Measurements from ENCODE around the gene ZSCAN22.
"Not testable (repeated sequence)": the region's sequence is repeated elsewhere in the genome, so short reads cannot be mapped to it uniquely, and the experiment has no call there.

ZSCAN22 gene

DNA sequence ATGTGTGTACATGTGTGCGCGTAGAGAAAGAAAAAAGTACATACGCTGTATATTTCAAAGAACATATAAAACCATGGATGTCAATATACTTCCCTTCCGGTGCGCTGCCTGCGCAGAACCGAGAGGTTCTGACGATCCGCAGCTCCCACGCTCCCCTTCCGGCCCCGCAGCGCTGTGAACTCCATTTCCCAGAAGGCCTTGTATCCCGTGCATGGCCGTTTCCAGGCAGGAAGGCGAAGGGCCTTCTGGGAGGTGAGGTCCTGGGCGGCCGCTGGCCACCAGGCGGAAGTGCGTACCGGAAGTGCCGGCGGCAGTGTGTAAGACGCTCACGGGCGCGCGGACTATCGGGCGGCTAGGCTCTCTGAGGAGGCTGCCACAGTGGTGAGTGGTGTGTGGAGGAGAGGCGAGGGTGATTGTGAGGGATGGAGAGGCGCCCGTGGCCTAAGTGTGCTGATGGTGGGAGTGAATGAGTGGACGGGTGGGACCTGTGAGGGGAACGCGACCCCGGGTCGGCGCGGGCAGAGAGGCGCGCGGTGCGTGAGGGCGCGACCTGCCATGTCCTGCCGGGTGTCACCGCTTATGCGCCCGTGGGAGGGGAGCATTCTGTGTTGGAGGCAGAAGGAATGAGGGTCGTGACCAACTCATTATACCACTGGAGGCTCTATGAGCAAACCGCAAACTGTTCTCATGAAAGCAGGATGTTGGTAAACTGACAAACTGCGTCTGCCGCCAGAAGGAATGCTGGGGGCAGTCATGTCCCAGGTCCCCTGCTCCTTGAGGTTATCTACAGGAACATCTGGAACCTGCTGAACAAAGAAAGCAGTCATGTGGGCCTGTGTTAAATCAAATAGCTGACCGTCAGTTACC is 21.5 kb upstream of the ZSCAN22 start, which contains the start of gene ERVK3-1:
TSS of gene ERVK3-1 (plus strand) at position 313 of the 867 bp plus-strand sequence. CDS start 6,792 bp downstream, outside the sequence.
- H3K4me3 ChIP-seq (ENCODE audit: low read length): peak within 1 kb of the TSS; percentile 95
- DNase-seq (ENCODE audit: low read depth): peak; percentile 89
- TF ChIP-seq, protein P1, sequence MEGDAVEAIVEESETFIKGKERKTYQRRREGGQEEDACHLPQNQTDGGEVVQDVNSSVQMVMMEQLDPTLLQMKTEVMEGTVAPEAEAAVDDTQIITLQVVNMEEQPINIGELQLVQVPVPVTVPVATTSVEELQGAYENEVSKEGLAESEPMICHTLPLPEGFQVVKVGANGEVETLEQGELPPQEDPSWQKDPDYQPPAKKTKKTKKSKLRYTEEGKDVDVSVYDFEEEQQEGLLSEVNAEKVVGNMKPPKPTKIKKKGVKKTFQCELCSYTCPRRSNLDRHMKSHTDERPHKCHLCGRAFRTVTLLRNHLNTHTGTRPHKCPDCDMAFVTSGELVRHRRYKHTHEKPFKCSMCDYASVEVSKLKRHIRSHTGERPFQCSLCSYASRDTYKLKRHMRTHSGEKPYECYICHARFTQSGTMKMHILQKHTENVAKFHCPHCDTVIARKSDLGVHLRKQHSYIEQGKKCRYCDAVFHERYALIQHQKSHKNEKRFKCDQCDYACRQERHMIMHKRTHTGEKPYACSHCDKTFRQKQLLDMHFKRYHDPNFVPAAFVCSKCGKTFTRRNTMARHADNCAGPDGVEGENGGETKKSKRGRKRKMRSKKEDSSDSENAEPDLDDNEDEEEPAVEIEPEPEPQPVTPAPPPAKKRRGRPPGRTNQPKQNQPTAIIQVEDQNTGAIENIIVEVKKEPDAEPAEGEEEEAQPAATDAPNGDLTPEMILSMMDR (conservative IDR thresholded peaks at IDR 0.05; ENCODE audit: low read depth, low read length): no peak

DNA sequence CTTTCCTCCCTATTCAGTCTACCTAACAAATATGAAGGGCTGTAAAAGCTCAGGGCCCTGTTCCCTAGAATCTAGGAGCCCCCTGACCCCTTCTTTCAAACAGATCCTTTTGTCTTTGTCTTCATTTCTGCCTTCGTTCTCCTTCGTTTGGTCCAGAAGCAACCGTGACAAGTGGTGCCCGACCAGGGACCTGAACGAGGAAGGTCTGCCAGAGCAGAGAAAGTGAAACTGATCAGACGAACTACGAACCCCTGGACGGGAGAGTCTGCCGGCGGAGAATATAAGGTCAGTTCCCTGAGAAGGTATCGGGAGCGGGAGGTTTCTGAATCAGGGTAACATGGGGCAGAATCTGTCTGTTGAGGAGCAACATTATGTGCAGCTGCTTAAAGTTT is 20.9 kb upstream of the ZSCAN22 start:
- TF ChIP-seq, protein P1 (conservative IDR thresholded peaks at IDR 0.05; ENCODE audit: low read depth, low read length): no peak
- DNase-seq (ENCODE audit: low read depth): no peak
- peak overlapping the region; percentile 95 for H3K4me3 ChIP-seq (ENCODE audit: low read length)

DNA sequence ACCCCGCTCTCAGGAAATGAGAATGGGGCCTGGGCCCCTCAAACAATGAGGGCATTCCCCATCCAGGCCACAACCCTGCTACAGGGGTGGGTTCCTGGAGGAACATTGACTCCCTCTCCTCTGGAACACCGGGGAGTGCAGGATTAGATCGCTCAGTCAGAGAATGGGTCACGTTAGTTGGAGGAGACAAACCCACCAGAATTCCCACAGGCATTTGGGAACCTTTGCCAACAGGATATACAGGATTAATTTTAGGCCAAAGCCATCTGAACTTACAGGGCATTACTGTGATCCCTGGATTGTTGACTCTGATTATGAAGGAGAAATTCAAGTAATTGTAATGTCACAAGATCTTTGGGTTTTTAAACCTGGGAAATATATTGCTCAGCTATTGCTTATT is 19.1 kb upstream of the ZSCAN22 start:
- no peak overlapping the region for H3K4me3 ChIP-seq (ENCODE audit: low read length)
- no peak for DNase-seq (ENCODE audit: low read depth)
- TF ChIP-seq, protein P1 (conservative IDR thresholded peaks at IDR 0.05; ENCODE audit: low read depth, low read length): no peak

DNA sequence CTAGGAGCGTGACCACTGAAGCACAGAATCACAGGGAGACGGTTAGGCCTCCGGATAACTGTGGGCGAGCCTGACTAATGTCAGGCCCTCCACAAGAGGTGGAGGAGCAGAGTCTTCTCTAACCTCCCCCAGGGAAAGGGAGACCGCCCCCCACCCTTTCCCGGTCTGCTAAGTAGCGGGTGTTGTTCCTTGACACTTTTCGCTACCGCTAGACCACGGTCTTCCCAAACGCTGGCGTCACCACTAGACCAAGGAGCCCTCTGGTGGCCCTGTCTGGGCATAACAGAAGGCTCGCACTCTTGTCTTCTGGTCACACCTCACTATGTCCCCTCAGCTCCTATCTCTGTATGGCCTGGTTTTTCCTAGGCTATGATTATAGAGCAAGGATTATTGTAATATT is 16.1 kb upstream of the ZSCAN22 start:
- TF ChIP-seq, protein P1 (conservative IDR thresholded peaks at IDR 0.05; ENCODE audit: low read depth, low read length): peak; percentile 26
- not testable (repeated sequence) for DNase-seq (ENCODE audit: low read depth); H3K4me3 ChIP-seq (ENCODE audit: low read length)

DNA sequence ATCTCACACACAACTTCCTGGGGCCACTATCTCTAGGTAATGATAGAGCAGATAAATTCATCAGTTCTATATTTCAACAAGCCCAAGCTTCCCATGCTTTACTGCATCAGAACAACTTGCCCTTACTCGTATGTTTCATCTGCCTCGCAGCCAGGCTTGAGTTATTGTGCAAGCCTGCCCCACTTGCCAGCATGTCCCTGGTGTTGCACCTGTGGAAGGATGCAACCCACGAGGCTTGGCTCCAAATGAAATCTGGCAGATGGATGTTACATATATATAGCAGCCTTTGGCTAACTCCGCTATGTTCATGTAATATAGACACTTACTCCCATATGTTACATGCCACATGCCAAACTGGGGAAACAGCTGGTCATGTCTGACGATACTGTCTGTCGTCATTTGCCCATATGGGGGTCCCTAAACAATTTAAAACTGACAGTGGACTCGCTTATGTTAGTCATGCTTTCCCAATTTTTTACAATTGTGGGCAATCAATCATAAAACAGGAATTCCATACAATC is 15.4 kb upstream of the ZSCAN22 start:
- no peak overlapping the region for H3K4me3 ChIP-seq (ENCODE audit: low read length)
- TF ChIP-seq, protein P1 (conservative IDR thresholded peaks at IDR 0.05; ENCODE audit: low read depth, low read length): no peak
- no peak for DNase-seq (ENCODE audit: low read depth)

DNA sequence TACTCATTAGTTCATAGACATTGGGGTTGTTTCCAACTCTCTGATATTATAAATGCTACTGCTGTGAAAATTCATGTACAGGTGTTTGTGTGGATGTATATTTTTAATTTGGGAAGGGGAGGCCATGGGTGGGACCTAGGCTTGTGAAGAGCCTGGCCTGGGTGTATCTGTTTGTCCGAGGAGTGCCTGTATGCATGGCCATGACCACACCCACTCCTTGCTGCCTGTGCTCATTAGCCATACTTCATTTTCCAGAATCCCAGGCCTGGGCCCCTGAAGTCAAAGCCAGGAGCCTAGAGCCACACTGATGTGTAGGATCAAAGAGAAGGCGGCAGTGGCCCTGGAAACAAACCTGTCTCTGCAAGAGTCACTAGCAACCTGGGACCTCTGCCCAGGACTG is 11.2 kb upstream of the ZSCAN22 start:
- H3K4me3 ChIP-seq (ENCODE audit: low read length): no peak overlapping the region
- no peak for DNase-seq (ENCODE audit: low read depth)
- TF ChIP-seq, protein P1 (conservative IDR thresholded peaks at IDR 0.05; ENCODE audit: low read depth, low read length): no peak

Data from retinal pigment epithelial cell (primary cell).